ENCODE data around the gene CALR.

GRCh38 chr19:12969292-12969988 lies 31.0 kb downstream of the CALR start, which contains the start of gene DAND5:
- TF ChIP-seq CTCF (conservative IDR thresholded peaks at IDR 0.05 in 1 of 2, IDR thresholded peaks at IDR 0.05 in 1 of 2; ENCODE audit: low read depth in 1 of 2, low read length in 2 of 2) (no peak), EZH2 (IDR thresholded peaks at IDR 0.05; ENCODE audit: low read length, missing control alignments) (no peak)

Measured in fibroblast of lung (primary cell).